ENCODE results near the gene DNAH1. TPM values are rescaled to one million over a fixed set of nuclear protein-coding genes. Genes with fewer than 3 reads are reported as not detected.

Gene DNAH1
- total RNA-seq, 1 donor from 2014 or later = 0.80 TPM

DNA sequence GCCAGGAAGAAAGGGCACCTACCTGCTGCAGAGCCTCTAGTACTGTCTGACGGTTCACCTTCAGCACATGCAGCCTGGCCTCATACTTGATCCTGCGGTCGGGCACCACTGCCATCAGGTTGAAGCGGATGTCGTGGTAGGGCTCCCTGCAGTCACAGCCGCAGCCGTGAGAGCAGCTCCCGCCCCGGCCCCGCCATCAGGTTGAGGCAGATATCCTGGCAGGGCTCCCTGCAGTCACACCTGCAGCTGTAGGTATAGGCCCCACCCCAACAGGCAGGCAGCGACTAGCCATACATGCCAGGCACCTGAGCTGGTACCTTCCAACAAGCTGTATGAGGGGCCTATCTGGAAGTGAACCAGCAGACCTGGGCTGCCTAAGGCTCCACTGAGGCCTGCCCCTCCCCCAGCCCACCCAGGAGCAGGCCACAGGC is 90.1 kb downstream of the DNAH1 start:
- Histone ChIP-seq H3K36me3 (no peaks in the 10 kb centered on the region), H3K27me3 (no peaks in the 10 kb centered on the region)

GRCh38 chr3:52406791-52407510 is 90.8 kb downstream of the DNAH1 start:
- H2AFZ ChIP-seq (replicated peaks) = no peak overlapping the region
- H3K36me3 ChIP-seq = no peaks in the 10 kb centered on the region
- TF ChIP-seq EZH2 (IDR thresholded peaks at IDR 0.05) (no peak), EZH2phosphoT487 (IDR thresholded peaks at IDR 0.05) (no peak)
- TF ChIP-seq, protein P1, sequence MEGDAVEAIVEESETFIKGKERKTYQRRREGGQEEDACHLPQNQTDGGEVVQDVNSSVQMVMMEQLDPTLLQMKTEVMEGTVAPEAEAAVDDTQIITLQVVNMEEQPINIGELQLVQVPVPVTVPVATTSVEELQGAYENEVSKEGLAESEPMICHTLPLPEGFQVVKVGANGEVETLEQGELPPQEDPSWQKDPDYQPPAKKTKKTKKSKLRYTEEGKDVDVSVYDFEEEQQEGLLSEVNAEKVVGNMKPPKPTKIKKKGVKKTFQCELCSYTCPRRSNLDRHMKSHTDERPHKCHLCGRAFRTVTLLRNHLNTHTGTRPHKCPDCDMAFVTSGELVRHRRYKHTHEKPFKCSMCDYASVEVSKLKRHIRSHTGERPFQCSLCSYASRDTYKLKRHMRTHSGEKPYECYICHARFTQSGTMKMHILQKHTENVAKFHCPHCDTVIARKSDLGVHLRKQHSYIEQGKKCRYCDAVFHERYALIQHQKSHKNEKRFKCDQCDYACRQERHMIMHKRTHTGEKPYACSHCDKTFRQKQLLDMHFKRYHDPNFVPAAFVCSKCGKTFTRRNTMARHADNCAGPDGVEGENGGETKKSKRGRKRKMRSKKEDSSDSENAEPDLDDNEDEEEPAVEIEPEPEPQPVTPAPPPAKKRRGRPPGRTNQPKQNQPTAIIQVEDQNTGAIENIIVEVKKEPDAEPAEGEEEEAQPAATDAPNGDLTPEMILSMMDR (IDR thresholded peaks at IDR 0.05) = no peak
- H3K9me3 ChIP-seq (ENCODE audit: low read depth) = no peaks in the 10 kb centered on the region
- peaks cover 7% of the 10 kb centered on the region for H3K4me1 ChIP-seq
- Mint-ChIP-seq H3K27ac (no peak overlapping the region), H3K36me3 (peaks cover 23% of the 10 kb centered on the region), H3K4me1 (peaks cover 23% of the 10 kb centered on the region), H3K4me3 (no peak overlapping the region), H3K27me3 (ENCODE audit: insufficient read depth, low read depth) (peaks cover 8% of the 10 kb centered on the region), H3K9me3 (no peaks in the 10 kb centered on the region)
- DNase-seq (ENCODE audit: low spot score) = no peak
- H3K27me3 ChIP-seq = no peaks in the 10 kb centered on the region
- no peaks in the 10 kb centered on the region for H4K20me1 ChIP-seq (ENCODE audit: low read depth)
- peaks cover 24% of the 10 kb centered on the region for H3K79me2 ChIP-seq (ENCODE audit: low read depth)
- no peak overlapping the region for H3K4me3 ChIP-seq
- no peak overlapping the region for H3K4me2 ChIP-seq
- H3K27ac ChIP-seq = no peak overlapping the region
- peaks cover 17% of the 10 kb centered on the region for H3F3A ChIP-seq (ENCODE audit: low read depth)
- H3K9ac ChIP-seq = no peak overlapping the region

More for the DNA sequence above, 90.1 kb downstream of the DNAH1 start:
- Mint-ChIP-seq H3K27me3 (ENCODE audit: insufficient read depth, low read depth) (peaks cover 6% of the 10 kb centered on the region), H3K4me1 (peaks cover 17% of the 10 kb centered on the region), H3K4me3 (no peak overlapping the region), H3K36me3 (peaks cover 23% of the 10 kb centered on the region), H3K9me3 (no peaks in the 10 kb centered on the region), H3K27ac (no peak overlapping the region)
- no peak overlapping the region for H3K4me3 ChIP-seq
- no peak for DNase-seq (ENCODE audit: low spot score)
- peaks cover 20% of the 10 kb centered on the region for H3K79me2 ChIP-seq (ENCODE audit: low read depth)
- no peak overlapping the region for H3K9ac ChIP-seq
- TF ChIP-seq EZH2 (IDR thresholded peaks at IDR 0.05) (no peak), EZH2phosphoT487 (IDR thresholded peaks at IDR 0.05) (no peak)
- TF ChIP-seq, protein P1 (IDR thresholded peaks at IDR 0.05) = no peak
- H3F3A ChIP-seq (ENCODE audit: low read depth) = peaks cover 11% of the 10 kb centered on the region
- no peak overlapping the region for H2AFZ ChIP-seq (replicated peaks)
- no peaks in the 10 kb centered on the region for H4K20me1 ChIP-seq (ENCODE audit: low read depth)
- H3K9me3 ChIP-seq (ENCODE audit: low read depth) = no peaks in the 10 kb centered on the region
- H3K4me1 ChIP-seq = peaks cover under 1% of the 10 kb centered on the region
- no peak overlapping the region for H3K4me2 ChIP-seq
- no peak overlapping the region for H3K27ac ChIP-seq

- Histone ChIP-seq H3K9ac (no peak overlapping the region), H3K27ac (no peak overlapping the region), H3K79me2 (ENCODE audit: low read depth) (peaks cover 24% of the 10 kb centered on the region), H3K27me3 (no peaks in the 10 kb centered on the region), H4K20me1 (ENCODE audit: low read depth) (no peaks in the 10 kb centered on the region), H3K4me2 (no peak overlapping the region), H3K9me3 (ENCODE audit: low read depth) (no peaks in the 10 kb centered on the region), H3K4me3 (no peak overlapping the region), H3K36me3 (no peaks in the 10 kb centered on the region), H2AFZ (replicated peaks) (no peak overlapping the region), H3F3A (ENCODE audit: low read depth) (peaks cover 17% of the 10 kb centered on the region), H3K4me1 (peaks cover 7% of the 10 kb centered on the region)
- TF ChIP-seq, protein P1 (IDR thresholded peaks at IDR 0.05) = no peak
- no peak for TF ChIP-seq EZH2phosphoT487 (IDR thresholded peaks at IDR 0.05)
- no peak for TF ChIP-seq EZH2 (IDR thresholded peaks at IDR 0.05)
- no peak for DNase-seq (ENCODE audit: low spot score)
- no peaks in the 10 kb centered on the region for H3K9me3 Mint-ChIP-seq
- H3K4me1 Mint-ChIP-seq = peaks cover 23% of the 10 kb centered on the region
- no peak overlapping the region for H3K27ac Mint-ChIP-seq
- peaks cover 8% of the 10 kb centered on the region for H3K27me3 Mint-ChIP-seq (ENCODE audit: insufficient read depth, low read depth)
- H3K4me3 Mint-ChIP-seq = no peak overlapping the region
- H3K36me3 Mint-ChIP-seq = peaks cover 19% of the 10 kb centered on the region
Observed at GRCh38 chr3:52407779-52408178, 91.7 kb downstream of the DNAH1 start.

Measured in neural progenitor cell (in vitro differentiated cells).